Upper lobe of left lung (tissue), 6 donors: ENCODE measurements around the gene TRIM52. TPM values are rescaled to one million over a fixed set of nuclear protein-coding genes. Genes with fewer than 3 reads are reported as not detected.
A peak's percentile ranks its signal among the peaks of the same experiment; 100 is the strongest.

Experiments
- ATAC-seq, 2 donors: fragments of 200-7000 bp; cut with Tn5 transposase; one replicate each; pipeline ENCODE4 v1.9.1; 2022; ENCODE audit warnings: mild to moderate bottlenecking in 2 of 2, moderate library complexity in 2 of 2; ENCODE audit not compliant: low FRiP score in 2 of 2
- DNase-seq, 2 donors: peaks; one replicate each; pipeline ENCODE4 v3.0.0-alpha.2; 2019 to 2020
- H3K27ac ChIP-seq, 4 donors: fragments of 200-600 bp; sonication (generic); one replicate each; pipeline ENCODE4 v1.5.1; 2016 to 2019
- H3K27me3 ChIP-seq, 4 donors: fragments of 200-600 bp; sonication (generic); one replicate each; pipeline ENCODE4 v1.5.1; 2017 to 2019
- H3K36me3 ChIP-seq, 4 donors: fragments of 200-600 bp; sonication (generic); one replicate each; pipeline ENCODE4 v1.5.1; 2016 to 2019
- H3K4me1 ChIP-seq, 4 donors: fragments of 200-600 bp; sonication (generic); one replicate each; pipeline ENCODE4 v1.5.1; 2018 to 2019
- H3K4me3 ChIP-seq, 4 donors: fragments of 200-600 bp; sonication (generic); one replicate each; pipeline ENCODE4 v1.5.1; 2017 to 2019; ENCODE audit warnings: mild to moderate bottlenecking in 2 of 4, moderate library complexity in 1 of 4
- H3K9me3 ChIP-seq, 4 donors: fragments of 200-600 bp; sonication (generic); one replicate each; pipeline ENCODE4 v1.5.1; 2018 to 2019
- EP300 ChIP-seq, 4 donors: sonication (generic); formaldehyde crosslinking; IDR thresholded peaks; one replicate each; pipeline ENCODE4 v1.5.1; 2017; ENCODE audit warnings: antibody characterized with exemption in 4 of 4, control low read depth in 2 of 4
- POLR2A ChIP-seq, 4 donors: fragments of 450-650 bp; IDR thresholded peaks; one replicate each; pipeline ENCODE4 v1.5.1; 2016 to 2017; ENCODE audit warnings: antibody characterized with exemption in 4 of 4, mild to moderate bottlenecking in 2 of 4
- POLR2AphosphoS5 ChIP-seq, 2 donors: sonication (generic); formaldehyde crosslinking; IDR thresholded peaks; one replicate each; pipeline ENCODE4 v1.5.1; 2017; ENCODE audit warnings: antibody characterized with exemption in 2 of 2
- WGBS, 2 donors: methylation state at CpG; one replicate each; pipeline ENCODE4 v1.1.5; 2017 to 2018; 5-methylcytosine and 5-hydroxymethylcytosine counted together
- small RNA-seq, 4 donors: library from RNA; depleted of rRNA; stranded (forward); fragments of <200 nt; gene quantifications; one replicate each; pipeline ENCODE3, GENCODE V24; 2016
- total RNA-seq, 6 donors: library from RNA; depleted of rRNA in 4 of 6; stranded (reverse); fragments of >200 nt in 4 of 6; gene quantifications; one replicate each; pipeline versions ENCODE4 v1.1.0 to v1.2.1, GENCODE V29; 2016 to 2021
- donor health status: DM: no; HTN: no; CAD: no; lungs with moderate emphysema.
- donor health status: DM: no; HTN: yes; CAD: no; lungs with severe emphysema.

TRIM52 gene
- total RNA-seq, 6 donors from 2014 or later = 12.3 to 47.1 (median 15.6) TPM

DNA sequence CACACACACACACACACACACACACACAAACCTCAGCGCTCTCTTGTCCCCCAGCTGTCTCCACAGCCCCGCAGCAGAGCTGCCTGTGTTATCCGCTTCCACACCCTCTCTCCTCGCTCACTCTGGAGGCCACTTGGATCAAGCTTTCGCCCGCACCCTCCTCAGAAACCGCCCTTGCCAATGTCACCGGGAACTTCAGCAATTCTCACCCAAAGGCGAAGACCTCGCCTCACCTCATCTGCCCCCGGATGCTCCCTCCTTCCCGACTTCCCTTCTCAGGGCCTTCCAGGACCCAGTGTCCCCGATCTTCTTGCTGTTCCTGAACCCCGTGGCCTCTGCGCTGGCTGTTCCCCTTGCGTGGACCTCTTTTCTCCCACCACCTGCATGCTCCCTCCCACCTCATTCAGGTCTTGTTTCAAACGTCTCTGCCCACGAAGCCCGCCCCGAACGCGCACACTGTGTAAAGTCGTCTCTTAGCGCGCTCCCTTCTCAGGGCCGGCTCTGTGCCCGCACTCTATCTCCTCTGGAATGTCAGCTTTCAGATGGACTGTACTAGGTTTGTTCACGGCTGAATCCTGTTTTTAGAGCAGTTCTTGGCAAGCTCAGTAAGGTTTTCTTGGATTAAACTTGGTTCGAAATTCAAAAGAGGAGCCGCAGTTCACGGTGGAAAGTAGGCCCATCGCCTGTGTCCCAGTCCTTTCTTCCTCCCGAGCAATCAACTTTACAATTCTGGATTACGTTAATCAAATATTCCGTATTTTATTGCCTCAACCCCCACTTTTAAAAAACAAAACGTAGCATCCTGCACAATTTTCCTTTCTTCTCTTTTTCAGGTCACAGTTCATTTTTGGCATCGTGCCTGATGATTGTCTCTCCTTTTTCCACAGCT, 54.9 kb downstream of the TRIM52 start:
- peak in 1 of 2 donors; percentile 2 for ATAC-seq
- no peak for TF ChIP-seq EP300 (IDR thresholded peaks at IDR 0.05)
- TF ChIP-seq POLR2AphosphoS5 (IDR thresholded peaks at IDR 0.05) = no peak
- TF ChIP-seq POLR2A (IDR thresholded peaks at IDR 0.05) = no peak
- H3K9me3 ChIP-seq = no peaks in the 10 kb centered on the region
- no peaks in the 10 kb centered on the region for H3K36me3 ChIP-seq
- H3K27ac ChIP-seq = peak overlapping the region; percentile 49 to 86 (median 78)
- H3K4me1 ChIP-seq = peaks cover 26 to 44% (median 38%) of the 10 kb centered on the region in 4 donors
- H3K4me3 ChIP-seq = peak overlapping the region in 3 of 4 donors; percentile 69 to 79 (median 72)
- 14 to 17% methylated on average over 37 of the region's 37 CpGs for WGBS, 2 donors
- peaks cover 0 to 9% (median 2%) of the 10 kb centered on the region in 4 donors for H3K27me3 ChIP-seq
- DNase-seq = no peak

Small RNA genes within 50 kb of the gene (small RNA-seq; reads per million reads assigned to genes)
- 0 reads per million in 4 donors for gene MIR4638
- 0 reads per million in 4 donors for gene RNU6-705P
- gene SNORD95 = 0 reads per million in 4 donors
- 0 reads per million in 4 donors for gene SNORD96A

Other genes starting within 250 kb of the TRIM52 start
- 100 to 1,000 TPM in 4 of 6 donors, 10 to 100 TPM in 2; 71.8 to 634 (median 147) TPM for gene BTNL9, start 220.9 kb downstream of the TRIM52 start, total RNA-seq
- gene OR2V1, start 130.0 kb downstream of the TRIM52 start, total RNA-seq = not detected
- 1 to 10 TPM in 1 of 6 donors, not detected in 5; 1.6 TPM for gene OR2V2, start 113.6 kb downstream of the TRIM52 start, total RNA-seq
- 1 to 10 TPM in 5 of 6 donors, under 1 TPM in 1; 0.83 to 6.7 (median 2.9) TPM for gene TRIM7, start 55.9 kb downstream of the TRIM52 start, total RNA-seq
- 10 to 100 TPM; 14.4 to 75.4 (median 34.1) TPM for gene TRIM41, start 37.9 kb downstream of the TRIM52 start, total RNA-seq
- 1,000 to 10,000 TPM in 5 of 6 donors, 100 to 1,000 TPM in 1; 801 to 1,863 (median 1,196) TPM for gene RACK1, start 17.2 kb downstream of the TRIM52 start, total RNA-seq
- gene OR4F3, start 106.1 kb upstream of the TRIM52 start, total RNA-seq = not detected